ENCODE results near the gene ICAM5.

ICAM5 gene

GRCh38 chr19:10288662-10289166 lies 1.0 kb upstream of the ICAM5 start:
- Histone ChIP-seq H3K27me3 (replicated peaks) (peaks cover 37% of the 10 kb centered on the region), H3K27ac (no peak overlapping the region), H3K4me3 (ENCODE audit: low read depth, low read length) (peak overlapping the region; percentile 32), H3K36me3 (replicated peaks) (peaks cover 13% of the 10 kb centered on the region)
- in situ Hi-C loops (cut with HindIII; ENCODE audit: low pct_ligation_motif_present, low sequenced_read_pairs) = no loop called here
- no peak for DNase-seq
- no peak for TF ChIP-seq CTCF (IDR thresholded peaks at IDR 0.05; ENCODE audit: low read depth, low read length, missing control alignments)

- no peak for DNase-seq
- peaks cover 41% of the 10 kb centered on the region for H3K27me3 ChIP-seq (replicated peaks)
These were observed 451 bp upstream of the ICAM5 start for GRCh38 chr19:10289167-10289835.

GRCh38 chr19:10290357-10290875 lies 664 bp downstream of the ICAM5 start:
- H3K36me3 ChIP-seq (replicated peaks) = peaks cover 6% of the 10 kb centered on the region
- H3K27ac ChIP-seq = no peak overlapping the region
- peaks cover 52% of the 10 kb centered on the region for H3K27me3 ChIP-seq (replicated peaks)
- no peak for DNase-seq
- peak overlapping the region; percentile 5 for H3K4me3 ChIP-seq (ENCODE audit: low read depth, low read length)
- in situ Hi-C loops (cut with HindIII; ENCODE audit: low pct_ligation_motif_present, low sequenced_read_pairs) = no loop called here
- TF ChIP-seq CTCF (IDR thresholded peaks at IDR 0.05; ENCODE audit: low read depth, low read length, missing control alignments) = no peak

More at GRCh38 chr19:10289167-10289835, 451 bp upstream of the ICAM5 start:
- peak overlapping the region; percentile 32 for H3K4me3 ChIP-seq (ENCODE audit: low read depth, low read length)
- H3K36me3 ChIP-seq (replicated peaks) = peaks cover 13% of the 10 kb centered on the region
- TF ChIP-seq CTCF (IDR thresholded peaks at IDR 0.05; ENCODE audit: low read depth, low read length, missing control alignments) = no peak
- in situ Hi-C loops (cut with HindIII; ENCODE audit: low pct_ligation_motif_present, low sequenced_read_pairs) = no loop called here
- no peak overlapping the region for H3K27ac ChIP-seq

GRCh38 chr19:10290876-10291553 lies 1.3 kb downstream of the ICAM5 start:
- in situ Hi-C loops (cut with HindIII; ENCODE audit: low pct_ligation_motif_present, low sequenced_read_pairs) = no loop called here
- no peak overlapping the region for H3K27ac ChIP-seq
- TF ChIP-seq CTCF (IDR thresholded peaks at IDR 0.05; ENCODE audit: low read depth, low read length, missing control alignments) = no peak
- no peaks in the 10 kb centered on the region for H3K36me3 ChIP-seq (replicated peaks)
- no peak for DNase-seq
- peaks cover 58% of the 10 kb centered on the region for H3K27me3 ChIP-seq (replicated peaks)
- peak overlapping the region; percentile 39 for H3K4me3 ChIP-seq (ENCODE audit: low read depth, low read length)

GRCh38 chr19:10291554-10292205 lies 1.9 kb downstream of the ICAM5 start:
- no peak for DNase-seq
- in situ Hi-C loops (cut with HindIII; ENCODE audit: low pct_ligation_motif_present, low sequenced_read_pairs) = no loop called here
- Histone ChIP-seq H3K4me3 (ENCODE audit: low read depth, low read length) (peak overlapping the region; percentile 39), H3K27ac (no peak overlapping the region), H3K27me3 (replicated peaks) (peaks cover 60% of the 10 kb centered on the region), H3K36me3 (replicated peaks) (no peaks in the 10 kb centered on the region)
- TF ChIP-seq CTCF (IDR thresholded peaks at IDR 0.05; ENCODE audit: low read depth, low read length, missing control alignments) = no peak

Data from brain microvascular endothelial cell (primary cell).